Measurements from ENCODE around the gene VPS35.
"Not testable (repeated sequence)": the region's sequence is repeated elsewhere in the genome, so short reads cannot be mapped to it uniquely, and the experiment has no call there.

Gene VPS35

GRCh38 chr16:46673320-46674013, 15.5 kb downstream of the VPS35 start:
- in situ Hi-C loops (cut with MboI; ENCODE audit: low sequenced_read_pairs): no loop called here

- in situ Hi-C loops (cut with MboI; ENCODE audit: low sequenced_read_pairs): no loop called here
Observed at GRCh38 chr16:46662123-46662522, 26.9 kb downstream of the VPS35 start.

GRCh38 chr16:46658925-46659324, 30.1 kb downstream of the VPS35 start:
- in situ Hi-C loops (cut with MboI; ENCODE audit: low sequenced_read_pairs): no loop called here

GRCh38 chr16:46651305-46651704, 37.7 kb downstream of the VPS35 start:
- in situ Hi-C loops (cut with MboI; ENCODE audit: low sequenced_read_pairs): no loop called here

GRCh38 chr16:46650254-46650623, 38.7 kb downstream of the VPS35 start:
- in situ Hi-C loops (cut with MboI; ENCODE audit: low sequenced_read_pairs): no loop called here

- in situ Hi-C loops (cut with MboI; ENCODE audit: low sequenced_read_pairs): no loop called here
Observed at GRCh38 chr16:46649588-46650253, 39.3 kb downstream of the VPS35 start.

GRCh38 chr16:46648656-46649055, 40.3 kb downstream of the VPS35 start:
- in situ Hi-C loops (cut with MboI; ENCODE audit: low sequenced_read_pairs): no loop called here

- in situ Hi-C loops (cut with MboI; ENCODE audit: low sequenced_read_pairs): no loop called here
Observed at GRCh38 chr16:46638947-46639925, 49.7 kb downstream of the VPS35 start.

- in situ Hi-C loops (cut with MboI; ENCODE audit: low sequenced_read_pairs): no loop called here
Observed at GRCh38 chr16:46632778-46633733, 55.9 kb downstream of the VPS35 start.

- in situ Hi-C loops (cut with MboI; ENCODE audit: low sequenced_read_pairs): no loop called here
Observed at GRCh38 chr16:46629331-46630219, 59.4 kb downstream of the VPS35 start.

- in situ Hi-C loops (cut with MboI; ENCODE audit: low sequenced_read_pairs): no loop called here
Observed at GRCh38 chr16:46627746-46628145, 61.2 kb downstream of the VPS35 start.

GRCh38 chr16:46626681-46627080, 62.3 kb downstream of the VPS35 start:
- in situ Hi-C loops (cut with MboI; ENCODE audit: low sequenced_read_pairs): not testable (repeated sequence)

GRCh38 chr16:46624862-46625261, 64.1 kb downstream of the VPS35 start:
- in situ Hi-C loops (cut with MboI; ENCODE audit: low sequenced_read_pairs): not testable (repeated sequence)

GRCh38 chr16:46623707-46624106, 65.3 kb downstream of the VPS35 start:
- in situ Hi-C loops (cut with MboI; ENCODE audit: low sequenced_read_pairs): not testable (repeated sequence)

GRCh38 chr16:46623246-46623645, 65.7 kb downstream of the VPS35 start:
- in situ Hi-C loops (cut with MboI; ENCODE audit: low sequenced_read_pairs): not testable (repeated sequence)

- in situ Hi-C loops (cut with MboI; ENCODE audit: low sequenced_read_pairs): no loop called here
Observed at GRCh38 chr16:46621934-46622676, 66.9 kb downstream of the VPS35 start.

- in situ Hi-C loops (cut with MboI; ENCODE audit: low sequenced_read_pairs): no loop called here
Observed at GRCh38 chr16:46621006-46621933, 67.7 kb downstream of the VPS35 start, which contains the start of gene SHCBP1. SHCBP1 (minus strand) TSS chr16:46621379; CDS start chr16:46621359, 20 bp downstream.
